H9 (cell line): ENCODE measurements around the gene CAPN2. TPM values are rescaled to one million over a fixed set of nuclear protein-coding genes. Genes with fewer than 3 reads are reported as not detected.

ENCODE experiments used
- DNase-seq: peaks from one replicate; pipeline ENCODE4 v3.0.0-alpha.2; 2017
- H2AFZ ChIP-seq: one replicate; pipeline ENCODE4 v1.6.1; 2013; ENCODE audit warnings: mild to moderate bottlenecking, low read length, control low read depth, moderate library complexity
- H2AK5ac ChIP-seq: 2 replicates; pipeline ENCODE4 v1.6.1; 2013; ENCODE audit warnings: low read length, control low read depth, mixed read lengths; ENCODE audit not compliant: insufficient read length
- H2BK120ac ChIP-seq: one replicate; pipeline ENCODE4 v1.6.1; 2013; ENCODE audit warnings: low read depth, mild to moderate bottlenecking, low read length, control low read depth, inconsistent platforms; ENCODE audit not compliant: poor library complexity, severe bottlenecking
- H2BK12ac ChIP-seq: 2 replicates; pipeline ENCODE4 v1.6.1; 2013; ENCODE audit warnings: low read length, control low read depth, mixed read lengths, low read depth; ENCODE audit not compliant: insufficient read length
- H2BK15ac ChIP-seq: 2 replicates; pipeline ENCODE4 v1.6.1; 2013; ENCODE audit warnings: low read depth, low read length, control low read depth
- H2BK20ac ChIP-seq: one replicate; pipeline ENCODE4 v1.6.1; 2013; ENCODE audit warnings: low read depth, mild to moderate bottlenecking, low read length, control low read depth, inconsistent platforms; ENCODE audit not compliant: poor library complexity, severe bottlenecking
- H2BK5ac ChIP-seq: 2 replicates; pipeline ENCODE4 v1.6.1; 2013; ENCODE audit warnings: low read length, control low read depth, mixed read lengths; ENCODE audit not compliant: insufficient read length
- H3K14ac ChIP-seq: 2 replicates; pipeline ENCODE4 v1.6.1; 2013; ENCODE audit warnings: low read length, control low read depth; ENCODE audit not compliant: insufficient read depth
- H3K18ac ChIP-seq: 2 replicates; pipeline ENCODE4 v1.6.1; 2013; ENCODE audit warnings: low read depth, mild to moderate bottlenecking, mixed read lengths, low read length, control low read depth; ENCODE audit not compliant: insufficient read length
- H3K23ac ChIP-seq: 2 replicates; pipeline ENCODE4 v1.6.1; 2013; ENCODE audit warnings: low read length, control low read depth, mixed read lengths, low read depth; ENCODE audit not compliant: insufficient read length
- H3K23me2 ChIP-seq: 2 replicates; pipeline ENCODE4 v1.6.1; 2013; ENCODE audit warnings: low read depth, mild to moderate bottlenecking, mixed read lengths, low read length, control low read depth; ENCODE audit not compliant: insufficient read length, poor library complexity, severe bottlenecking
- H3K27ac ChIP-seq: 2 replicates; pipeline ENCODE4 v1.5.1; 2013; ENCODE audit warnings: low read length, control low read depth, mixed read lengths, low read depth; ENCODE audit not compliant: insufficient read length
- H3K27me3 ChIP-seq: 2 replicates; pipeline ENCODE4 v1.6.1; 2013; ENCODE audit warnings: low read length, control low read depth, inconsistent platforms; ENCODE audit not compliant: insufficient read depth
- H3K4ac ChIP-seq: 2 replicates; pipeline ENCODE4 v1.6.1; 2013; ENCODE audit warnings: low read depth, mild to moderate bottlenecking, control low read depth, inconsistent platforms, low read length, moderate library complexity
- H3K4me1 ChIP-seq: 2 replicates; pipeline ENCODE4 v1.6.1; 2013; ENCODE audit warnings: low read length, control low read depth, inconsistent platforms; ENCODE audit not compliant: insufficient read depth
- H3K4me2 ChIP-seq: 2 replicates; pipeline ENCODE4 v1.6.1; 2013; ENCODE audit warnings: low read length, control low read depth, mixed read lengths; ENCODE audit not compliant: insufficient read length, insufficient read depth
- H3K56ac ChIP-seq: 2 replicates; pipeline ENCODE4 v1.6.1; 2013; ENCODE audit warnings: low read depth, mild to moderate bottlenecking, mixed read lengths, low read length, control low read depth; ENCODE audit not compliant: insufficient read length
- H3K79me1 ChIP-seq: 2 replicates; pipeline ENCODE4 v1.6.1; 2013; ENCODE audit warnings: low read depth, mild to moderate bottlenecking, moderate library complexity, low read length, control low read depth, inconsistent platforms; ENCODE audit not compliant: insufficient read depth, poor library complexity, severe bottlenecking
- H3K79me2 ChIP-seq: 2 replicates; pipeline ENCODE4 v1.6.1; 2013; ENCODE audit warnings: low read length, control low read depth, inconsistent platforms; ENCODE audit not compliant: insufficient read depth
- H3K9ac ChIP-seq: 2 replicates; pipeline ENCODE4 v1.6.1; 2013; ENCODE audit warnings: low read length, control low read depth, mixed read lengths; ENCODE audit not compliant: insufficient read length; ENCODE audit errors: extremely low read depth
- H3K9me3 ChIP-seq: one replicate; pipeline ENCODE4 v1.6.1; 2013; ENCODE audit warnings: low read depth, low read length, inconsistent platforms; ENCODE audit not compliant: control insufficient read depth
- H3T11ph ChIP-seq: one replicate; pipeline ENCODE4 v1.6.1; 2013; ENCODE audit warnings: mild to moderate bottlenecking, low read length, control low read depth, inconsistent platforms
- H4K20me1 ChIP-seq: one replicate; pipeline ENCODE4 v1.6.1; 2013; ENCODE audit not compliant: control insufficient read depth, insufficient read length, insufficient read depth
- H4K5ac ChIP-seq: 2 replicates; pipeline ENCODE4 v1.6.1; 2013; ENCODE audit warnings: low read depth, mild to moderate bottlenecking, mixed read lengths, low read length, control low read depth; ENCODE audit not compliant: insufficient read length
- H4K8ac ChIP-seq: replicated peaks from 2 replicates; pipeline ENCODE4 v1.6.1; 2013; ENCODE audit warnings: low read length, control low read depth, mixed read lengths, low read depth; ENCODE audit not compliant: insufficient read length
- H4K91ac ChIP-seq: 2 replicates; pipeline ENCODE4 v1.6.1; 2013; ENCODE audit warnings: low read depth, mild to moderate bottlenecking, moderate library complexity, mixed read lengths, low read length, control low read depth; ENCODE audit not compliant: insufficient read length
- H3K27ac Mint-ChIP-seq, 3 experiments: 2 replicates in 2 of 3; 3 replicates in 1 of 3; pipeline ENCODE4 v1.8.0; 2020 to 2021; ENCODE audit warnings: mixed read lengths in 3 of 3, mild to moderate bottlenecking in 1 of 3, moderate library complexity in 1 of 3
- H3K27me3 Mint-ChIP-seq: 2 replicates; pipeline ENCODE4 v1.8.0; 2021; ENCODE audit warnings: low read depth, mild to moderate bottlenecking, moderate library complexity, mixed read lengths
- H3K36me3 Mint-ChIP-seq, 3 experiments: 2 replicates in 2 of 3; 3 replicates in 1 of 3; pipeline ENCODE4 v1.8.0; 2020 to 2021; ENCODE audit warnings: low read depth in 3 of 3, mixed read lengths in 3 of 3; ENCODE audit not compliant: insufficient read depth in 1 of 3
- H3K4me1 Mint-ChIP-seq, 2 experiments: 2 replicates each; pipeline ENCODE4 v1.8.0; 2020; ENCODE audit warnings: mixed read lengths in 2 of 2
- H3K4me3 Mint-ChIP-seq, 2 experiments: 2 replicates in 1 of 2; 3 replicates in 1 of 2; pipeline ENCODE4 v1.8.0; 2020 to 2021; ENCODE audit warnings: mild to moderate bottlenecking in 2 of 2, mixed read lengths in 2 of 2, moderate library complexity in 1 of 2
- H3K9me3 Mint-ChIP-seq, 2 experiments: 2 replicates in 1 of 2; 3 replicates in 1 of 2; pipeline ENCODE4 v1.8.0; 2020; ENCODE audit warnings: mild to moderate bottlenecking in 2 of 2, mixed read lengths in 2 of 2, moderate library complexity in 1 of 2
- CTCF ChIP-seq: fragments of 200-600 bp; sonication (generic); conservative IDR thresholded peaks from 3 replicates; pipeline ENCODE4 v1.8.0; 2021; ENCODE audit warnings: antibody characterized with exemption, mild to moderate bottlenecking
- WGBS: extraction: QIAGEN DNeasy Blood & Tissue Kit; methylation state at CpG from one replicate; pipeline ENCODE4 v1.1.7; 2013; ENCODE audit warnings: missing lambda C conversion rate, low lambda C conversion rate, mixed read lengths; ENCODE audit not compliant: insufficient read length; ENCODE audit errors: extremely low coverage; 5-methylcytosine and 5-hydroxymethylcytosine counted together
- total RNA-seq: library from RNA; stranded (reverse); gene quantifications from 2 replicates; pipeline ENCODE4 v1.2.1, GENCODE V29; 2021

The CAPN2 gene
- total RNA-seq, 1 experiment from 2014 or later = 32.2 TPM

- Histone ChIP-seq H2BK15ac (no peak overlapping the region), H3K9ac (no peak overlapping the region), H4K5ac (no peak overlapping the region), H4K91ac (no peak overlapping the region), H3K27ac (no peak overlapping the region), H2AFZ (no peak overlapping the region), H3K56ac (no peak overlapping the region), H3K23ac (no peak overlapping the region), H3K27me3 (no peaks in the 10 kb centered on the region), H3K79me2 (no peaks in the 10 kb centered on the region), H4K20me1 (no peaks in the 10 kb centered on the region), H3K18ac (no peak overlapping the region), H2BK120ac (no peak overlapping the region), H3K4ac (no peak overlapping the region), H2BK20ac (no peak overlapping the region), H2BK12ac (no peak overlapping the region), H2AK5ac (no peak overlapping the region), H2BK5ac (no peak overlapping the region), H3K9me3 (no peaks in the 10 kb centered on the region), H3K4me2 (no peak overlapping the region), H3K14ac (no peak overlapping the region), H3T11ph (no peak overlapping the region), H3K4me1 (peaks cover 8% of the 10 kb centered on the region; the same call in 1 of the 2 replicates), H3K79me1 (no peaks in the 10 kb centered on the region), H4K8ac (no peak overlapping the region), H3K23me2 (no peaks in the 10 kb centered on the region)
- Mint-ChIP-seq H3K27me3 (no peaks in the 10 kb centered on the region; the same call in 1 of the 2 replicates), H3K9me3 (no peaks in the 10 kb centered on the region), H3K4me1 (peaks cover 23 to 24% of the 10 kb centered on the region in 2 experiments), H3K36me3 (peaks cover 5 to 31% (median 20%) of the 10 kb centered on the region in 3 experiments; a peak in 5 of 7 replicates), H3K27ac (no peak overlapping the region), H3K4me3 (no peak overlapping the region)
- TF ChIP-seq CTCF = no peak
- DNase-seq = no peak
- WGBS = no CpG with 5 or more reads among the region's 17 CpGs
Observed at GRCh38 chr1:223754681-223755431, 42.5 kb downstream of the CAPN2 start.
